Measurements from ENCODE around the gene TTPAL. TPM values are rescaled to one million over a fixed set of nuclear protein-coding genes. Genes with fewer than 3 reads are reported as not detected.

TTPAL gene
- total RNA-seq, 1 donor = 18.0 TPM

DNA sequence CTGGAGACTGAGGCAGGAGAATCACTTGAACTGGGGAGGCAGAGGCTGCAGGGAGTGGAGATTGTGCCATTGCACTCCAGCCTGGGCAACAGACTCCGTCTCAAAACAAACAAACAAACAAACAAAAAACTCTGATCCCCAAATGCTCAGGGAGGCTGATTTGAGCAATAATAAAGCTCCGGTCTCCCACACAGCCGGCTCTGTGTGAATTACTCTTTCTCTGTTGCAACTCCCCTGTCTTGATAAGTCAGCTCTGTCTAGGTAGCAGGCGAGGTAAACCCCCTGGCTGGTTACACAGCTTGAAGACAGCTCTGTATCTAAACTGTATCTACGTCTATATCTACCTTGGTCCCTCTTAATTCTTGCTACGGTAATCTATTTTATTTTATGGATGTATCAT, 52.6 kb downstream of the TTPAL start:
- no peak for DNase-seq (ENCODE audit: low read depth)
- no peak overlapping the region for H3K4me3 ChIP-seq (ENCODE audit: low read depth, low read length)
- TF ChIP-seq, protein P1, sequence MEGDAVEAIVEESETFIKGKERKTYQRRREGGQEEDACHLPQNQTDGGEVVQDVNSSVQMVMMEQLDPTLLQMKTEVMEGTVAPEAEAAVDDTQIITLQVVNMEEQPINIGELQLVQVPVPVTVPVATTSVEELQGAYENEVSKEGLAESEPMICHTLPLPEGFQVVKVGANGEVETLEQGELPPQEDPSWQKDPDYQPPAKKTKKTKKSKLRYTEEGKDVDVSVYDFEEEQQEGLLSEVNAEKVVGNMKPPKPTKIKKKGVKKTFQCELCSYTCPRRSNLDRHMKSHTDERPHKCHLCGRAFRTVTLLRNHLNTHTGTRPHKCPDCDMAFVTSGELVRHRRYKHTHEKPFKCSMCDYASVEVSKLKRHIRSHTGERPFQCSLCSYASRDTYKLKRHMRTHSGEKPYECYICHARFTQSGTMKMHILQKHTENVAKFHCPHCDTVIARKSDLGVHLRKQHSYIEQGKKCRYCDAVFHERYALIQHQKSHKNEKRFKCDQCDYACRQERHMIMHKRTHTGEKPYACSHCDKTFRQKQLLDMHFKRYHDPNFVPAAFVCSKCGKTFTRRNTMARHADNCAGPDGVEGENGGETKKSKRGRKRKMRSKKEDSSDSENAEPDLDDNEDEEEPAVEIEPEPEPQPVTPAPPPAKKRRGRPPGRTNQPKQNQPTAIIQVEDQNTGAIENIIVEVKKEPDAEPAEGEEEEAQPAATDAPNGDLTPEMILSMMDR (IDR thresholded peaks at IDR 0.05; ENCODE audit: insufficient read depth, low read length) = no peak

DNA sequence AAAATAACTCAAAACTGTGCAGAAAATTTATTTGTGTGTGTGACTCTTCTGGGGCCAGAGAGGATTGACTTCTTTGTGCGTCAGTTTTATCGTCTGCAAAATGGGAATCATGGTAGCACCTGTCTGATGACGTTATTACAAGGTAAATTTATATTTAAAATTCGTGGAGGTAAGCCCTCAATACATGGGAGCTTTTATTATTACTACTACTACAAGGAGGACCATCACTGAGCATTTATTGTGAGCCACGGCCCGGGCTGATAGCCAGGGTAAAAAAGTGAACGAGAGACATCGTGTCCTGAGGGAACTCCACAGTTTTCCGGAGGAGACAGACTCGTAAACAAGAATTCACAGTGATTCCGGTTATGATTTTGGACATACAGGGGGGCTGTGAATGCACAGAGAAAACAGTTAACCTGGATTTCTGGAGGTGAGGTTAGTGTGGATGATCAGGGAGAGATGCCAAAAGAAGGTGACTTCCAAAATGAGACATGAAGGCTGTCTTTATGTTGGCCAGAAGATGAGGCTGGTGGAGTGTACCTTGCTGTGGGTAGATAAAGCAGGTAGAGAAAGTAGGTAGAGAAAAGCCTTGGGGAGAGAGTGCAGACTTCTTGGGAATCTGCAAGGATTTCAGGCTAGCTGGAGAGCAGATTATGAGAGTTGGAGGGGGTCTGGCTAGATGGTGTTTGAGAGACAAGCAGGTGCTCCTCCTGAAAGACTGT, 56.7 kb downstream of the TTPAL start:
- DNase-seq (ENCODE audit: low read depth) = no peak
- peak overlapping the region; percentile 79 for H3K4me3 ChIP-seq (ENCODE audit: low read depth, low read length)
- TF ChIP-seq, protein P1 (IDR thresholded peaks at IDR 0.05; ENCODE audit: insufficient read depth, low read length) = no peak

DNA sequence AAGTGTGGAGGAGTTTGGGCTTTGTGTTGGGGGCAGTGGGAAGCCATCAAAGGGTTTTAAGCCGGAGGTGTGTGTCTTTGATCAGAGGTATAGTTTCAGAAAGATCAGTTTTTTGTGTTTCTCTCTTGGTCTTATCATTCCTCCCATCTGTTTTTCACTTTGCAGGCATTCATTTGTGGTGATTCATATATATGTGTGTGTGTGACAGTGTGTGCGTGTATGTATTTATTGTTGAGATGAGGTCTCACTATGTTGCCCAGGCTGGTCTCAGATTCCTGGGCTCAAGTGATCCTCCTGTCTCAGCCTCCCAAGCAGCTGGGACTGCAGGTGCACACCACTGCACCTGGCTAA, 57.3 kb downstream of the TTPAL start:
- peak overlapping the region; percentile 79 for H3K4me3 ChIP-seq (ENCODE audit: low read depth, low read length)
- TF ChIP-seq, protein P1 (IDR thresholded peaks at IDR 0.05; ENCODE audit: insufficient read depth, low read length) = no peak
- DNase-seq (ENCODE audit: low read depth) = peak; percentile 59

DNA sequence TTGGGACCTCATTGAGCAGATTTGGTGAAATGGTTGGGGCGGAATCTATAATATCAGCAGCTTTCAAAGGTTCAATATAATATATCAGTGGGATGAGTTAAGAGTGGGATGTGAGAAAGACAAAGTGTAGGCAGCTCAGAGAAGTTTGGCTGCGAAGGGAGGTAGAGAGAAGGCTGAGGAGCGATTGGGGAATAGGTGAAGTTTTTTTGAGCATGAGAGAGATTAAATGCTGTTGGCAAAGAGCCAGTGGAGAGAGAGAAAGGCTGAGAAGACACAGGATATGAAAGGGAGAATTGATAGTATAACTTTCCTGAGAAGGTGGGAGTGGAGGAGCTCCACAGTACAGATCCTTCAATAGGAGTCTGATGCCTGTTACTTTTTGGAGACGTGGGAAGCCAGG, 58.3 kb downstream of the TTPAL start:
- DNase-seq (ENCODE audit: low read depth) = no peak
- no peak overlapping the region for H3K4me3 ChIP-seq (ENCODE audit: low read depth, low read length)
- TF ChIP-seq, protein P1 (IDR thresholded peaks at IDR 0.05; ENCODE audit: insufficient read depth, low read length) = no peak

DNA sequence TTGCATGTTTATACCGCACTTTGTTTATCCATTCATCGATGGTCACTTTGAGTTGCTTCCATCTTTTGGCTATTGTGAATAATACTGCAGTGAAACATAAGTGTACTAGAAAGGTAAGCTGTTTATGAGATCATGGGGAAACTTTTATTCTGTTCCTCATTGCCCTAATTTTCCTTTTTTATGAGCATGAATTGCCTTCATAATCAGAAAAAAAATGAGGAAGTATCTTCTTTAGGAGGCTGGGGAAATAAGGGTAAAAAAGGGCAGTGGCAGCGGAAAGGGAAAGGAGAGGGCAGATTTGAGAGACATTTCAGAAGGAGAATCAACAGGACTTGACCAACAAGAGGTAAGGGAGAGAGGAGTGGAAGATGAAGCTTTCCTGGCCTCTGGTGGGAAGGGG, 60.5 kb downstream of the TTPAL start:
- TF ChIP-seq, protein P1 (IDR thresholded peaks at IDR 0.05; ENCODE audit: insufficient read depth, low read length) = no peak
- H3K4me3 ChIP-seq (ENCODE audit: low read depth, low read length) = no peak overlapping the region
- DNase-seq (ENCODE audit: low read depth) = no peak

DNA sequence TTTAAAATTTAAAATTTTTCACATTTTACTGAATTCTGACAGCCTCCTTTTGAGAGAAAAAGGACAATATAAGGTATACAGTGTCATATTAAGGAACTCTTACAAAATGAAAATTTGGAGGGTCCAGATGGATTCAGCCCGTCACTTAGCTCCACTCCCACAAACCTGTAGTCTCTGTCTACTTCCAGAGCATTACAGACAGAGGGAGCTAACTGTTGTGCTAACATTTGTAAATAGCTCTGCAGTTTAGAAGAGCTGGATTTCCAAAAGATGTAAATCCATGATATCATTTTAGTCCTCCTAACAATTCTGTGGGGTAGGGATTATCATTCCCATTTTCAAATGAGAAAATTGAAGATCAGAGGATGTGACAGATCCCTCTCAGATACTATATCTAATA, 62.3 kb downstream of the TTPAL start:
- DNase-seq (ENCODE audit: low read depth) = peak; percentile 47
- TF ChIP-seq, protein P1 (IDR thresholded peaks at IDR 0.05; ENCODE audit: insufficient read depth, low read length) = peak; percentile 41

DNA sequence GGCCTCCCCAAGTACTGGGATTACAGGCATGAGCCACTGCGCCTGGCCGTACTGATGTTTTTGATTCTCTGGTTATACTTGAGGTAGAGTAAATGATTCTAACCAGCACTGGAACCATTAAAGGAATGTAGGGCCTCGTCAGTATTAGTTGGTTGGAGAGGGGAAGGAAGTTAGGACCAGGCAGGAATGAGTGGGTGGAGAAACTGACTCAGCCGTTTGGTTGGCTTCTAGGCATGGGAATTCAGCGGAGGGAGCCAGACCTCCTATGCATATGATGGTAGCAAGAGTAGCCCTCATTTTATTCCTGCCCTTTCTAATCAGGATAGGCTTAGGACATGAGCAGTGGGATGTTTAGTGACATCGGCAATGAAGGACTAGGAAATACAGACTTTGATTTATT, 65.2 kb downstream of the TTPAL start:
- no peak overlapping the region for H3K4me3 ChIP-seq (ENCODE audit: low read depth, low read length)
- peak; percentile 64 for DNase-seq (ENCODE audit: low read depth)
- TF ChIP-seq, protein P1 (IDR thresholded peaks at IDR 0.05; ENCODE audit: insufficient read depth, low read length) = no peak

More for the DNA sequence above, 62.3 kb downstream of the TTPAL start:
- H3K4me3 ChIP-seq (ENCODE audit: low read depth, low read length) = no peak overlapping the region

All from fibroblast of the aortic adventitia (primary cell).